Transverse colon (tissue), 3 donors: ENCODE measurements around the gene UBE2L3.
"Not testable (repeated sequence)": the region's sequence is repeated elsewhere in the genome, so short reads cannot be mapped to it uniquely, and the experiment has no call there.

ENCODE experiments used
- CTCF ChIP-seq, 5 experiments: fragments of 200-600 bp in 3 of 5; fragments of 450-650 bp in 2 of 5; sonication (generic) in 3 of 5; IDR thresholded peaks; 1 replicate in 2 of 5; 2 replicates in 3 of 5; pipeline ENCODE4 v1.5.1; 2016 to 2017; ENCODE audit warnings: antibody characterized with exemption in 5 of 5, inconsistent platforms in 3 of 5, mild to moderate bottlenecking in 2 of 5, moderate library complexity in 1 of 5
- EP300 ChIP-seq: sonication (generic); formaldehyde crosslinking; IDR thresholded peaks from one replicate; pipeline ENCODE4 v1.6.1; 2017; ENCODE audit warnings: antibody characterized with exemption, low read depth
- POLR2A ChIP-seq: fragments of 450-650 bp; IDR thresholded peaks from one replicate; pipeline ENCODE4 v1.6.1; 2016; ENCODE audit warnings: antibody characterized with exemption, mild to moderate bottlenecking, moderate library complexity

GRCh38 chr22:21609556-21610157 is 42.1 kb downstream of the UBE2L3 start:
- TF ChIP-seq CTCF (IDR thresholded peaks at IDR 0.05); EP300; POLR2A: not testable (repeated sequence)
